Activated naive CD4-positive, alpha-beta T cell treated with anti-CD3 and anti-CD28 coated beads, Interleukin-2, amount 50 U/mL, for 24 hours (primary cell): ENCODE measurements around the gene SYNE1.

Experiments
- H3K27ac Mint-ChIP-seq: one replicate; pipeline ENCODE4 v1.8.0; 2021; ENCODE audit warnings: mild to moderate bottlenecking, mixed read lengths
- H3K27me3 Mint-ChIP-seq: one replicate; pipeline ENCODE4 v1.8.0; 2021; ENCODE audit warnings: mixed read lengths
- H3K36me3 Mint-ChIP-seq: one replicate; pipeline ENCODE4 v1.8.0; 2021; ENCODE audit warnings: mixed read lengths
- H3K4me1 Mint-ChIP-seq: one replicate; pipeline ENCODE4 v1.8.0; 2021; ENCODE audit warnings: mixed read lengths
- H3K4me3 Mint-ChIP-seq: one replicate; pipeline ENCODE4 v1.8.0; 2021; ENCODE audit warnings: mild to moderate bottlenecking, mixed read lengths
- H3K9me3 Mint-ChIP-seq: one replicate; pipeline ENCODE4 v1.8.0; 2021; ENCODE audit warnings: mixed read lengths

Gene SYNE1

GRCh38 chr6:152100183-152100618 is 537.0 kb downstream of the SYNE1 start:
- H3K27me3 Mint-ChIP-seq = no peaks in the 10 kb centered on the region
- H3K4me1 Mint-ChIP-seq = no peaks in the 10 kb centered on the region
- H3K27ac Mint-ChIP-seq = no peak overlapping the region
- no peak overlapping the region for H3K4me3 Mint-ChIP-seq
- no peaks in the 10 kb centered on the region for H3K9me3 Mint-ChIP-seq
- peaks cover 3% of the 10 kb centered on the region for H3K36me3 Mint-ChIP-seq

- Mint-ChIP-seq H3K4me1 (no peaks in the 10 kb centered on the region), H3K4me3 (no peak overlapping the region), H3K27ac (no peak overlapping the region), H3K9me3 (no peaks in the 10 kb centered on the region), H3K36me3 (peaks cover 3% of the 10 kb centered on the region), H3K27me3 (no peaks in the 10 kb centered on the region)
Observed at GRCh38 chr6:152099446-152100182, 537.5 kb downstream of the SYNE1 start.

- no peak overlapping the region for H3K4me3 Mint-ChIP-seq
- peaks cover 3% of the 10 kb centered on the region for H3K36me3 Mint-ChIP-seq
- H3K9me3 Mint-ChIP-seq = no peaks in the 10 kb centered on the region
- H3K27ac Mint-ChIP-seq = no peak overlapping the region
- no peaks in the 10 kb centered on the region for H3K4me1 Mint-ChIP-seq
- no peaks in the 10 kb centered on the region for H3K27me3 Mint-ChIP-seq
Observed at GRCh38 chr6:152098683-152099082, 538.5 kb downstream of the SYNE1 start.

- H3K27me3 Mint-ChIP-seq = no peaks in the 10 kb centered on the region
- no peaks in the 10 kb centered on the region for H3K9me3 Mint-ChIP-seq
- no peak overlapping the region for H3K4me3 Mint-ChIP-seq
- H3K36me3 Mint-ChIP-seq = peaks cover 3% of the 10 kb centered on the region
- no peaks in the 10 kb centered on the region for H3K4me1 Mint-ChIP-seq
- H3K27ac Mint-ChIP-seq = no peak overlapping the region
Observed at GRCh38 chr6:152096863-152097496, 540.2 kb downstream of the SYNE1 start.

GRCh38 chr6:152094992-152095592 is 542.1 kb downstream of the SYNE1 start:
- H3K27me3 Mint-ChIP-seq = no peaks in the 10 kb centered on the region
- no peak overlapping the region for H3K4me3 Mint-ChIP-seq
- H3K27ac Mint-ChIP-seq = no peak overlapping the region
- H3K9me3 Mint-ChIP-seq = no peaks in the 10 kb centered on the region
- no peaks in the 10 kb centered on the region for H3K4me1 Mint-ChIP-seq
- peaks cover 3% of the 10 kb centered on the region for H3K36me3 Mint-ChIP-seq

GRCh38 chr6:152094276-152094675 is 542.9 kb downstream of the SYNE1 start:
- Mint-ChIP-seq H3K9me3 (no peaks in the 10 kb centered on the region), H3K4me3 (no peak overlapping the region), H3K4me1 (no peaks in the 10 kb centered on the region), H3K27me3 (no peaks in the 10 kb centered on the region), H3K27ac (no peak overlapping the region), H3K36me3 (peaks cover 3% of the 10 kb centered on the region)

GRCh38 chr6:152093711-152094110 is 543.5 kb downstream of the SYNE1 start:
- Mint-ChIP-seq H3K9me3 (no peaks in the 10 kb centered on the region), H3K4me3 (no peak overlapping the region), H3K36me3 (peaks cover 3% of the 10 kb centered on the region), H3K4me1 (no peaks in the 10 kb centered on the region), H3K27ac (no peak overlapping the region), H3K27me3 (no peaks in the 10 kb centered on the region)

GRCh38 chr6:152091851-152092341 is 545.3 kb downstream of the SYNE1 start:
- H3K4me3 Mint-ChIP-seq = no peak overlapping the region
- H3K27ac Mint-ChIP-seq = no peak overlapping the region

GRCh38 chr6:152091201-152091600 is 546.0 kb downstream of the SYNE1 start:
- no peak overlapping the region for H3K27ac Mint-ChIP-seq

More at GRCh38 chr6:152091851-152092341, 545.3 kb downstream of the SYNE1 start:
- no peaks in the 10 kb centered on the region for H3K27me3 Mint-ChIP-seq
- no peaks in the 10 kb centered on the region for H3K4me1 Mint-ChIP-seq
- no peaks in the 10 kb centered on the region for H3K36me3 Mint-ChIP-seq
- no peaks in the 10 kb centered on the region for H3K9me3 Mint-ChIP-seq

GRCh38 chr6:152089992-152090391 is 547.2 kb downstream of the SYNE1 start:
- Mint-ChIP-seq H3K36me3 (no peaks in the 10 kb centered on the region), H3K27ac (no peak overlapping the region), H3K9me3 (no peaks in the 10 kb centered on the region), H3K27me3 (no peaks in the 10 kb centered on the region), H3K4me1 (no peaks in the 10 kb centered on the region), H3K4me3 (no peak overlapping the region)

More at GRCh38 chr6:152091201-152091600, 546.0 kb downstream of the SYNE1 start:
- H3K4me1 Mint-ChIP-seq = no peaks in the 10 kb centered on the region
- no peaks in the 10 kb centered on the region for H3K36me3 Mint-ChIP-seq
- H3K9me3 Mint-ChIP-seq = no peaks in the 10 kb centered on the region
- H3K4me3 Mint-ChIP-seq = no peak overlapping the region
- no peaks in the 10 kb centered on the region for H3K27me3 Mint-ChIP-seq

GRCh38 chr6:152087701-152088100 is 549.5 kb downstream of the SYNE1 start:
- Mint-ChIP-seq H3K36me3 (no peaks in the 10 kb centered on the region), H3K27me3 (no peaks in the 10 kb centered on the region), H3K4me1 (no peaks in the 10 kb centered on the region), H3K9me3 (no peaks in the 10 kb centered on the region), H3K4me3 (no peak overlapping the region), H3K27ac (no peak overlapping the region)

- Mint-ChIP-seq H3K4me3 (no peak overlapping the region), H3K36me3 (no peaks in the 10 kb centered on the region)
Observed at GRCh38 chr6:152087096-152087495, 550.1 kb downstream of the SYNE1 start.

GRCh38 chr6:152086223-152086873 is 550.8 kb downstream of the SYNE1 start:
- H3K9me3 Mint-ChIP-seq = peaks cover 2% of the 10 kb centered on the region
- no peak overlapping the region for H3K4me3 Mint-ChIP-seq
- H3K27ac Mint-ChIP-seq = no peak overlapping the region
- H3K4me1 Mint-ChIP-seq = no peaks in the 10 kb centered on the region
- H3K36me3 Mint-ChIP-seq = no peaks in the 10 kb centered on the region
- H3K27me3 Mint-ChIP-seq = no peaks in the 10 kb centered on the region

More at GRCh38 chr6:152087096-152087495, 550.1 kb downstream of the SYNE1 start:
- H3K4me1 Mint-ChIP-seq = no peaks in the 10 kb centered on the region
- no peaks in the 10 kb centered on the region for H3K27me3 Mint-ChIP-seq
- no peak overlapping the region for H3K27ac Mint-ChIP-seq
- no peaks in the 10 kb centered on the region for H3K9me3 Mint-ChIP-seq

GRCh38 chr6:152085451-152085921 is 551.7 kb downstream of the SYNE1 start:
- no peak overlapping the region for H3K4me3 Mint-ChIP-seq
- H3K4me1 Mint-ChIP-seq = no peaks in the 10 kb centered on the region

GRCh38 chr6:152078804-152079203 is 558.4 kb downstream of the SYNE1 start:
- Mint-ChIP-seq H3K9me3 (peaks cover 22% of the 10 kb centered on the region), H3K4me1 (no peaks in the 10 kb centered on the region), H3K4me3 (no peak overlapping the region), H3K27ac (no peak overlapping the region), H3K36me3 (peaks cover 20% of the 10 kb centered on the region), H3K27me3 (no peaks in the 10 kb centered on the region)

More at GRCh38 chr6:152085451-152085921, 551.7 kb downstream of the SYNE1 start:
- peaks cover 6% of the 10 kb centered on the region for H3K9me3 Mint-ChIP-seq
- H3K27me3 Mint-ChIP-seq = no peaks in the 10 kb centered on the region
- H3K36me3 Mint-ChIP-seq = no peaks in the 10 kb centered on the region
- H3K27ac Mint-ChIP-seq = no peak overlapping the region
